Sigmoid colon (tissue), 7 donors: ENCODE measurements around the gene OR5L2. TPM values are rescaled to one million over a fixed set of nuclear protein-coding genes. Genes with fewer than 3 reads are reported as not detected.

Source experiments
- DNase-seq: peaks from one replicate; pipeline ENCODE4 v3.0.0-alpha.2; 2019
- H3K27ac ChIP-seq, 4 donors: fragments of 200-600 bp; sonication (generic); one replicate each; pipeline ENCODE4 v1.5.1; 2016 to 2019; ENCODE audit warnings: mild to moderate bottlenecking in 1 of 4
- H3K27me3 ChIP-seq, 3 donors: fragments of 200-600 bp; sonication (generic); one replicate each; pipeline ENCODE4 v1.5.1; 2019; ENCODE audit warnings: mild to moderate bottlenecking in 1 of 3
- H3K36me3 ChIP-seq, 4 donors: fragments of 200-600 bp; sonication (generic); one replicate each; pipeline ENCODE4 v1.5.1; 2016 to 2019
- H3K4me1 ChIP-seq, 4 donors: fragments of 200-600 bp; sonication (generic); one replicate each; pipeline ENCODE4 v1.5.1; 2017 to 2019
- H3K4me3 ChIP-seq, 4 donors: fragments of 200-600 bp; sonication (generic); one replicate each; pipeline ENCODE4 v1.5.1; 2017 to 2019; ENCODE audit warnings: mild to moderate bottlenecking in 2 of 4, moderate library complexity in 1 of 4
- H3K9me3 ChIP-seq, 4 donors: fragments of 200-600 bp in 3 of 4; sonication (generic) in 3 of 4; one replicate each; pipeline versions ENCODE4 v1.5.1 to v1.6.1; 2013 to 2019
- EP300 ChIP-seq, 4 donors: sonication (generic); formaldehyde crosslinking; IDR thresholded peaks; one replicate each; pipeline ENCODE4 v1.6.1; 2017; ENCODE audit warnings: antibody characterized with exemption in 4 of 4
- POLR2A ChIP-seq, 2 donors: fragments of 450-650 bp; IDR thresholded peaks; one replicate each; pipeline ENCODE4 v1.6.1; 2016; ENCODE audit warnings: antibody characterized with exemption in 2 of 2, mild to moderate bottlenecking in 2 of 2, moderate library complexity in 2 of 2
- POLR2AphosphoS5 ChIP-seq, 4 donors: sonication (generic); formaldehyde crosslinking; IDR thresholded peaks; one replicate each; pipeline ENCODE4 v1.6.1; 2017; ENCODE audit warnings: antibody characterized with exemption in 4 of 4
- WGBS, 2 donors: extraction: QIAGEN DNeasy Blood & Tissue Kit; methylation state at CpG; one replicate each; pipeline ENCODE4 v1.1.7; 2013; 5-methylcytosine and 5-hydroxymethylcytosine counted together
- intact Hi-C: fragments of 100-400 bp; cut with DNase I; formaldehyde crosslinking; loops from one replicate; pipeline ENCODE4 v1.15.1; 2023
- polyA plus RNA-seq, 3 donors: library from polyadenylated mRNA; stranded (reverse); fragments of 200-250 nt; gene quantifications; one replicate each; pipeline ENCODE4 v1.2.3, GENCODE V29; 2013
- total RNA-seq, 4 donors: library from RNA; depleted of rRNA; stranded (reverse); fragments of >200 nt; gene quantifications; one replicate each; pipeline ENCODE4 v1.1.0, GENCODE V29; 2016
- TF ChIP-seq, protein P1 (sequence below), 4 experiments: fragments of 450-650 bp in 3 of 4; fragments of 200-600 bp in 1 of 4; IDR thresholded peaks; one replicate each; pipeline ENCODE4 v1.5.1; 2016 to 2019; ENCODE audit warnings: antibody characterized with exemption in 4 of 4, mild to moderate bottlenecking in 3 of 4, moderate library complexity in 2 of 4
- donor health status: healthy with polysubstance abuse.
- donor health status: Bipolar disorder and iron deficiency.
- donor health status: healthy.

OR5L2 gene
- total RNA-seq (not detected), polyA plus RNA-seq (not detected)

DNA sequence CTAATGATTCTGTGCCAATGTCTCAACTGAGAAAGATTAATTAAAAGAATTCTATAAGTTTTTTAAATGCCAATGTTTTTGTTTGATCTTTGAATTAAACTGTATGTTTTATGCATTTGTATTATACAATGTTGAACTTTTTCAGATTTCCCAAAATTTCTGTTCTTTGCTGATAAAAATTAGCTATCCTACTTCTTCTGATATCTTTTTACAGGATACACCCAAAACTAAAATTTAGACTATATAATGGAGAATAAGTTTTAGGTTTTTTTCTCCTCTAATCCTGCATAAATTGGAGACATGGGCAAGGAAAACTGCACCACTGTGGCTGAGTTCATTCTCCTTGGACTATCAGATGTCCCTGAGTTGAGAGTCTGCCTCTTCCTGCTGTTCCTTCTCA lies at the start of gene OR5L2:
Gene OR5L2 (plus strand): TSS at position 301 of the 400 bp plus-strand sequence. CDS start 0 bp downstream, at position 301.
- DNase-seq: no peak
- no peaks in the 10 kb centered on the region for H3K27me3 ChIP-seq
- intact Hi-C loops: no loop called here
- no peaks in the 10 kb centered on the region for H3K36me3 ChIP-seq
- no peaks in the 10 kb centered on the region for H3K9me3 ChIP-seq
- no peaks in the 10 kb centered on the region for H3K4me1 ChIP-seq
- TF ChIP-seq EP300 (IDR thresholded peaks at IDR 0.05) (no peak), POLR2A (IDR thresholded peaks at IDR 0.05) (no peak), POLR2AphosphoS5 (IDR thresholded peaks at IDR 0.05) (no peak)
- TF ChIP-seq, protein P1, sequence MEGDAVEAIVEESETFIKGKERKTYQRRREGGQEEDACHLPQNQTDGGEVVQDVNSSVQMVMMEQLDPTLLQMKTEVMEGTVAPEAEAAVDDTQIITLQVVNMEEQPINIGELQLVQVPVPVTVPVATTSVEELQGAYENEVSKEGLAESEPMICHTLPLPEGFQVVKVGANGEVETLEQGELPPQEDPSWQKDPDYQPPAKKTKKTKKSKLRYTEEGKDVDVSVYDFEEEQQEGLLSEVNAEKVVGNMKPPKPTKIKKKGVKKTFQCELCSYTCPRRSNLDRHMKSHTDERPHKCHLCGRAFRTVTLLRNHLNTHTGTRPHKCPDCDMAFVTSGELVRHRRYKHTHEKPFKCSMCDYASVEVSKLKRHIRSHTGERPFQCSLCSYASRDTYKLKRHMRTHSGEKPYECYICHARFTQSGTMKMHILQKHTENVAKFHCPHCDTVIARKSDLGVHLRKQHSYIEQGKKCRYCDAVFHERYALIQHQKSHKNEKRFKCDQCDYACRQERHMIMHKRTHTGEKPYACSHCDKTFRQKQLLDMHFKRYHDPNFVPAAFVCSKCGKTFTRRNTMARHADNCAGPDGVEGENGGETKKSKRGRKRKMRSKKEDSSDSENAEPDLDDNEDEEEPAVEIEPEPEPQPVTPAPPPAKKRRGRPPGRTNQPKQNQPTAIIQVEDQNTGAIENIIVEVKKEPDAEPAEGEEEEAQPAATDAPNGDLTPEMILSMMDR (IDR thresholded peaks at IDR 0.05): no peak
- no peak within 1 kb of the TSS for H3K27ac ChIP-seq
- no peak within 1 kb of the TSS for H3K4me3 ChIP-seq

DNA sequence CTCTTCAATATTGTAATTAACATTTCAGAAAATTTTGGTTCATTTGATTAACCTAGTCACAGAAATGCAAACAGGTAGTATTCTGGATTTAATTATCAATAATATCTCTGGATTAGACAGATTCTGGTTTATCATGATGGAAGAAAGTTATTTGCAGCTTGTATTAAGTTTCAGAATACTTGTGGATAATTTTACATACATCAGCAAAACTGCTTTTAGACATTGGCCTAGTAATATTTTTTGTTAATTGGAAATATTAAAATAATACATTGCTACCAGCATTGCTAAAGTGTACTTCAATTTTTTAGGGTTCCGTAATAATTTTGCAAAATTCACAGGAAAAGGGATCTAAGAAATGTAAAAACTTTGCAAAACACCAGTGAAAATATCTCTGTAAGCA lies 35.4 kb upstream of the OR5L2 start:
- intact Hi-C loops: no loop called here
- 86 to 91% methylated on average over 1 of the region's 1 CpG for WGBS, 2 donors
- Histone ChIP-seq H3K4me1 (no peaks in the 10 kb centered on the region), H3K4me3 (no peak overlapping the region), H3K36me3 (no peaks in the 10 kb centered on the region), H3K27me3 (no peaks in the 10 kb centered on the region), H3K9me3 (no peaks in the 10 kb centered on the region), H3K27ac (no peak overlapping the region)
- TF ChIP-seq, protein P1 (IDR thresholded peaks at IDR 0.05): no peak
- TF ChIP-seq POLR2AphosphoS5 (IDR thresholded peaks at IDR 0.05): no peak
- no peak for TF ChIP-seq POLR2A (IDR thresholded peaks at IDR 0.05)
- TF ChIP-seq EP300 (IDR thresholded peaks at IDR 0.05): no peak
- no peak for DNase-seq

DNA sequence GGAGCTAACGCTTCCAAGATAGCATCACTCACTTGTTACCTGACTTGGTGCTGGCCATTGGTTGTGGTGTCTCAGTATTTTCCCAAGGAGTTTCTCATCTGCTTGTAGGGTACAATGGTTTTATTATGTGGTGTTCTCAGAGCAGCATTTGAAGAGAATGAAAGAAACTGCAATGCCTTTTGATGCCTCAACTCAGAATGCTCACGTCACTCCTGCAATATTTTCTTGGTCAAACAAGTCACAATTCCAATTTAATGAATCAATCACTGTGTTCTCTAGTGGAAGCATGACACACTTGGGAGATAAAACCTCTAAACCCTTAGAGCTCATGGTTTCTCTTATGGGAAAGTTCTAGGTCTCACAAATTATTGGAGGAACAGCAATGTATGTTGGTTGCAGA lies 33.7 kb upstream of the OR5L2 start:
- DNase-seq: no peak
- Histone ChIP-seq H3K4me3 (no peak overlapping the region), H3K36me3 (no peaks in the 10 kb centered on the region), H3K9me3 (no peaks in the 10 kb centered on the region), H3K27me3 (no peaks in the 10 kb centered on the region), H3K27ac (no peak overlapping the region), H3K4me1 (no peaks in the 10 kb centered on the region)
- intact Hi-C loops: no loop called here
- TF ChIP-seq EP300 (IDR thresholded peaks at IDR 0.05): no peak
- TF ChIP-seq POLR2AphosphoS5 (IDR thresholded peaks at IDR 0.05): no peak
- TF ChIP-seq, protein P1 (IDR thresholded peaks at IDR 0.05): no peak
- TF ChIP-seq POLR2A (IDR thresholded peaks at IDR 0.05): no peak
- 40 to 83% methylated on average over 2 of the region's 2 CpGs for WGBS, 2 donors

DNA sequence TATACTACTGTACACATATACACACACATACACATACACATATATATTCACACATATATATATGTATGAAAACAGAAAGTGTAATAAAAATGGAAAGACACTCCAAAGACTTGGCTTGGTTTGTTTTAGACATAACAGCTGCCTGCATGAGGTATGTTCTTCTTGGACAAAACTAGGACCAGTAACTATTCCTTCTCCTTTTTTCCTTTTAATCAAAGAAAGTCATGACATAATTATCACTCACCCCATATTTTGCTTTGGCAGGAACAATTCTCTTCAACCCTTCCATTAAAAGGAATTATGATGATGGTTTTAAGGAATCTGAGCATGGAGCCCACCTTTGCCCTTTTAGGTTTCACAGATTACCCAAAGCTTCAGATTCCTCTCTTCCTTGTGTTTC lies 31.8 kb upstream of the OR5L2 start, which contains the start of gene OR5D14:
Gene OR5D14 (plus strand): TSS at position 301 of the 400 bp plus-strand sequence. CDS start 0 bp downstream, at position 301.
- H3K9me3 ChIP-seq: no peaks in the 10 kb centered on the region
- no peaks in the 10 kb centered on the region for H3K36me3 ChIP-seq
- H3K27ac ChIP-seq: no peak within 1 kb of the TSS
- DNase-seq: no peak
- no peaks in the 10 kb centered on the region for H3K27me3 ChIP-seq
- intact Hi-C loops: no loop called here
- H3K4me3 ChIP-seq: no peak within 1 kb of the TSS
- H3K4me1 ChIP-seq: no peaks in the 10 kb centered on the region
- TF ChIP-seq POLR2A (IDR thresholded peaks at IDR 0.05) (no peak), POLR2AphosphoS5 (IDR thresholded peaks at IDR 0.05) (no peak), EP300 (IDR thresholded peaks at IDR 0.05) (no peak)
- TF ChIP-seq, protein P1 (IDR thresholded peaks at IDR 0.05): no peak

DNA sequence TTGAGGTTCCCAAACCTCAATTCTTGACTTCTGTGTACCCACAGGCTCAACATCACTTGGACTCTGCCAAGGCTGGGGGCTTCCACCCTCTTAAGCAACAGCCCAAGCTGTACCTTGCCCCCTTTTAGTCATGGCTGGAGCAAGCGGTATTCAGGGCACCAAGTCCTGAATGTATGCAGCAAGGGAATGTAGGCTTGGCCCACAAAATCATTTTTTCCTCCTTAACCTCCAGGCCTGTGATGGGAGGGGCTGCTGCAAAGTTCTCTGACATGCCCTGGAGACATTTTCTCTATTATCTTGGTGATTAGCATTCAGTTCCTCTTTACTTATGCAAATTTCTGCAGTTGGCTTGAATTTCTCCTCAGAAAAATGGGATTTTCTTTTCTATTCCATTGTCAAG lies 20.8 kb upstream of the OR5L2 start:
- peaks cover 0 to 7% (median 0%) of the 10 kb centered on the region in 4 donors for H3K9me3 ChIP-seq
- intact Hi-C loops: no loop called here
- H3K27ac ChIP-seq: no peak overlapping the region
- no peak overlapping the region for H3K4me3 ChIP-seq
- no peaks in the 10 kb centered on the region for H3K27me3 ChIP-seq
- DNase-seq: no peak
- H3K36me3 ChIP-seq: no peaks in the 10 kb centered on the region
- no peak for TF ChIP-seq POLR2AphosphoS5 (IDR thresholded peaks at IDR 0.05)
- TF ChIP-seq EP300 (IDR thresholded peaks at IDR 0.05): no peak
- TF ChIP-seq, protein P1 (IDR thresholded peaks at IDR 0.05): no peak
- TF ChIP-seq POLR2A (IDR thresholded peaks at IDR 0.05): no peak
- 91 to 96% methylated on average over 1 of the region's 1 CpG for WGBS, 2 donors
- H3K4me1 ChIP-seq: no peaks in the 10 kb centered on the region
